GM21390 (cell line): ENCODE data around the gene SLC22A23.

Source experiments
- ATAC-seq: cut with Tn5 transposase; IDR thresholded peaks from one replicate; pipeline ENCODE4 v1.9.1; 2021; ENCODE audit not compliant: unreplicated experiment

The SLC22A23 gene

DNA sequence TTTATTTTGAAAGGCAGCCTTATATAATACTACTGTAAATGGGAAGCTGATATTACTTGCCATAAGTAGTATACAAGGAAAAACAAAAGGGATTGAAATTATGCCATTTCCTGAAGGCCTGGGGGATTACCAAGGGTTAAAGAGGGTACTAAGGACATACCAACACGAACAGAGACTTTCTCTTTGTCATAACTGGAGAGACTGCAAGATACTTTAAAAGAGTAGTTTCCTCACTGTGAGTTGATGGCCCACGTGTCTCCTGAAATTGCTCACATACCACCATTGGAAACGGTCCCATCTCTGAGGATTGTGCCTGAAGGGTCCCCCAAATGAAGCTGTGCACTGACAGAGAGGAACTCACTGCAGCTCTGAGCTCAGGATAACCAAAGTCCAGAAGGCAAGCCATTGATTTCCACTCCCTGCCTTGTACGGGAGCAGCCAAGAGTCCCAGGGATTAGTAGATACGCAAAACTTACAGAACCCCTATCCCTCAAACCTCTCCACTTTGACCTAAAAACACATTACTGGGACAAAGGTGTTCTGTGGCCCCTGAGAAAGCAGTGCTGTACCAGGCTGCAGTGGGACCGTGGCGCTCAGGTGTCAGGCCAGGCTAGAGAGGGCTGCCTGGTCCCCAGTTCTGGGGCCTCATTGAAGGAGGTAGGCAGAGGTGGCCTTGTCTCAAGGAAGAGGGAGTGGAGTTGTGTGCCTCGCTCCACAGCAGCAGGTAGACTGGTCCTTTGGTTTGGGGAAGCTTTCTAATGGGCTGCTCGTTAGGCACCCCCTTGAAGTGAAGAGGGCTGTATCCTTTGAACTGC lies 182.9 kb downstream of the SLC22A23 start:
- no peak for ATAC-seq

DNA sequence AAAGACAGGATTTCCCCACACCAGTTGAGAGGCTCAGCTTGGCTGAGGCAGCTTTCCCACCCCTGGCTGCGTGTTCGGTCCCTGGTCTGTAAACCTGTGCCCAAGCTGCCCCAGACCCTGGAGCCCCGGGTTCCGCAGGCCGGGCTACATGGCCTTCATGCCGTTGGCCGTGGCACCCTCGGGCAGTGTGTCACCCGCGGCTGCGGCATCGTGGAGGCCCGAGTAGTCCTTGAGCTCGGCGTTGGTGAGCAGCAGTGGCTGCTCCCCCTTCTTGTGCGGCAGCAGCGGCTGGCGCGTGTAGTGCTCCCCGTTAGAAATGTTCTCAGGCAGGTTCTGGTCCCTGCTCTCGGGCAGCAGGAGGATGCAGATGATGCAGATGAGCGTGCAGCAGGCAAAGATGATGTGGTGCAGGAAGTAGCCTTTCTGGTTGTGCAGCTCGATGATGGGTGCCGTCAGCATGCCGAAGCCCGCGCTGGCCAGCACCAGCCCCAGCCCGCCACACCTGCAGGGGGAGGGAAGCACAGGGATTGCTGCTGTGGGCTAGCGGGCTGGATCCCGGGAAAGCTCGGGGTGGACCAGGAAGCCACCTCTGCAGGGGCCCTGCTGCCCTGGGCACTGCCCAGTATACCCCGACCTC lies 183.8 kb downstream of the SLC22A23 start:
- no peak for ATAC-seq

DNA sequence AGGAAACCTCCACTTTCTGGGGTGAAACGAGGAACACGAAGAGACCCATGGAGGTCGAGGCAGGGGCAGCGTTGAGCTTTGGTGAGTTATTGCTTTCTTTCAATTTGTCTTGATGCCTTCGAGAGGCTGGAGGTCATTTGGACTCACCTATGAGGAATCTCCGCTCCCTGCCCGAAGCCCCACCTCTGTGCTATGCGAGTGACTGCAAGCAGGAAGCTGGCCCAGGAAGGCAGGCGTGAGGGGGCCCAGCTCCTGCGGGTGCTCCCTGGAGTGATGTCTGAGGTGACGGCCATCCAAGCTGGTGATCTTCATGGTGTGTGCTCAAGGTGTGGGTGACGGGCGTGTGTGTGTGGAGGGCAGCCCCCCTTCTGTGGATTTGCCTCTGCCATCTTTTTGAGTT lies 185.1 kb downstream of the SLC22A23 start:
- ATAC-seq: no peak

DNA sequence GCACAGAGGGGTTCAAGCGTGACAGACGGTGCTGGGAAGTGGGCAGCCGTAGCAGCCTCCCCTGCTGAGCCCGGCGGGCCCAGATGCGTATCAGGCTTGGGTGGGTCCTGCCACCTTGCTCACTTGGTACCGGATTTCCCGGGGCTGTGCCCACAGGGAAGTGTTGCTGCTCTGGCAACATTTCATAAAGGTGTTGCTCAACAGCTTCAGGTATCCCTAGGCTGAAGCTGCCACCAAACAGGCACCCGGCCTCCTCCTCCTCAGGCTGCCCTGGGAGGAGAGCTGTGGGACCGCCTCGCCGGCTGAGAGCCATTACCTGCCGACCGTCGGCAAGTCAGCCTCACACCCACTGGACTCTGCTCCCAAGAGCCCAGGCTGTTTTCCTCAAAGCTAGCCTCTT lies 186.6 kb downstream of the SLC22A23 start:
- no peak for ATAC-seq

DNA sequence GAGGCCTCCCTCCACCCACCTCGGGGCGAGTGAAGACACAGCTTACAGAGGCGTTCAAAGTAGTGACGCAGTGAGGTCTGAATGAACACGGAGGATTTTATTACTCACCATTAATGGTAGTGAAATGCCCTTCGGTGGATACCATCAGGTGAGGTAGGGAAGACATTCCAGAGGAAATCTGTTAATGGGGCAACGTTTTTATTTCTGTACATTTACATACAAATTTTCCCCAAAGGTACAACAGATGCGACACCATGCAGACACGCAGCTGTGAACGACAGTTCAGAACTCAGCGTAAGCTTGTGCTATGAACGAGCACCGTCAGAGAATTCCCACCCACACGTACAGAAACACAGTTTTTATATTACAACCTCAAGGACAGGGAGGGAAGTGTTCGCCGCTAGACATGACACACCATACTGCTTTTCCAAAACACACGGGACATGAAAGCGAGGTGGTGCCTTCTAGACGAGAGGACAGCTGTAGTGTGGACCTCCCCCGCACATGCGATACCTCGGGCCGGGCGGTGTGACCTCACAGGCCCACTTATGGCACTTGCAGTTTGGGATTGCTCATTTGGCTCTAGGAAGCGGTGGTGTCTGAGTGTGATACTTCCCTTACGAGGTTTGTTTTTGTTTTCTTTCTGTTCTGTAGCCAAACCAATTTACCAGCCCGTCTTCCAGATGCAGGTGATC lies 187.4 kb downstream of the SLC22A23 start:
- no peak for ATAC-seq

DNA sequence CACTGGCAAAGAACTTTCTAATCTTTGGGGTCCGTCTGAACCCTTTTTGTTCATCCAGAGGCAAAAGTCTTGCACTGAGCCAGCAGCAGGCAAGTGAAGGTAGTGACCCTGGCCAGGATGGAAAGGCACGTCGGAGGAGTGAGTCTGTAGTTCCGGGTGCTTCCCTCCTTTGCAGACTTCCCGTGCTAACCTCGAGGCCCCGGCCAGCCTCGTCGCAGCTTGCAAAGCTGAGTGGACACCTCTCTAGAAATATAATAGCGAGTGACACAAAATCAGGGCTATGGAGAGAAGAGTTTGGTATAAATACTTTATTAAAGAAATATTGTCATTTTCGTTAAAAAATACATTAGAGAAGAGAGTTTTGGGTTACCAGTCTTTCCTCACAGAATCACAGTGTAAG lies 188.2 kb downstream of the SLC22A23 start:
- ATAC-seq: no peak

DNA sequence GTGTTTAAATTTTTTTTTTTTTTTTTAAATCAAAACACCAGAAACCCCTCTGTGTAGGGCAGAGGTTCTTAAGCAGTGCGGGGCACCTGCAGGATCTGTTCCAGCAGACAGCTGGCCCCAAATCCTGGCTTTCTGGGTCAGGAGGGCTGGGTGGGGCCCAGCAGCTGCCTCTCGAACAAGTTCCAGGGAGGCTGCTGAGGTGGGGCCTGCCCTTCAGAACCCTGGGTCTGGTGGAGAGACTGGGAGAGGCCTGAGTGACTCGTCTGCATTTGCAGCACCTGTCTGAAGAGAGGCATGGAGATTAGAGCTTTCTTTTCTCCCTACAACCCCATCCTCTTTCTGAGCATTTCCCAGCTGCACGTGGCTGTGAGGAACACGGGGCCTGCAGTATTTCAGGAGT lies 189.7 kb downstream of the SLC22A23 start:
- ATAC-seq: no peak

DNA sequence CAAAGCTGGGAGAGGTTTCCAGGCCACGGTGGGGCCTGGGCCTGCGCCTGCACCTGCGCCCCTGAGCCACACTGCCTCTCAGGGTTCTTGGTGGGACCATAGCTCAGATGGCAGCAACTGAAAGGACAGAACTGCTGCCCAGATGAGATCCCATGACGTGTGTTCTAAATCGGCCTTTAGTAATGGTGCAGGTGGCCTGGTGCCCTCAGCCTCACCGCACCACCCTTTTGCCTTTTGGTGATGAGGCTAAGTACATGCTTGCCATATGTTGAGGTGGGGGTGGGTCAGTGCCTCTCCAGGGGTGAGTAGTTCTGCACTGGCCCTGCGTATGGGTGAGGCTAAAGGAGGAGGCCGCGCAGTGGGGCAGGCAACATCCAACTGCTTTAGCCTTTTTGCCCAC lies 190.7 kb downstream of the SLC22A23 start:
- no peak for ATAC-seq

DNA sequence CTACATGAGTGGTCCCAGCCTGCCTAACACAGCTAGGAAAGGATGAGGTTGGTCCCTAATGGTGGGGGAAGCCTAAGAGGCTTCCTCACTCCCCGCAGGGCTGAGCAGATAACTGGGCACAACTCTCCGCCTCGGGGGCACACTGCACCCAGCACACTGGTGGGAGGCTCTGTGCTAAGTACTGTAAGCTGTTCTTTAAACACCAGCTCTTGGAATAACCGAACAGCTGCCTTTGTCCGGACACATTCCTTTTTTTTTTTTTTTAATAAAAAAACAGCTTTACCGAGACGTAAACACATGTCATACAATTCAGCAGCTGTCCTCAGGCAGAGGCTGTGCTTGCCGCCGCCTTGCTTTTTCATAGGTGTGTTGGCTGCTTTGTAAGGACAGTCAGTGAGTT lies 191.2 kb downstream of the SLC22A23 start:
- ATAC-seq: no peak

DNA sequence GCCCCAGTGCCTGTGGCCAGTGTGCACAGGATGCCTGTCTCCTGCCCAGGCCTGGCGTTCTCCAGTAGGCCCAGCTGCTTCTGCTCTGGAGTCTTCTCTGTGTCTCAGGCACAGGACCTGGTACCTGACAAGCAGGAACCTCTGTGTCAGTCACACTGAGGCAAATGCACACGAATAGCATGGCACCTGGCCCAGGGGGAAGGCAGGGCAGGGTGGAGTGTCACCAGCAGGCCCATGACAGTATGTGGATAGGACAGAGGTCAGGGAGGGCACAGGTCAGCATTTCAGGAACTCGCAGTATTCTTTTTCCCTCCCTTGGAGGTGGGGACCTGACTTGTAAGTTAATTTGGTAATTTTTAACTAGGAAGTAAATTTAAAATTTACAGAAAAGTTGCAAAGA lies 192.5 kb downstream of the SLC22A23 start:
- ATAC-seq: no peak

DNA sequence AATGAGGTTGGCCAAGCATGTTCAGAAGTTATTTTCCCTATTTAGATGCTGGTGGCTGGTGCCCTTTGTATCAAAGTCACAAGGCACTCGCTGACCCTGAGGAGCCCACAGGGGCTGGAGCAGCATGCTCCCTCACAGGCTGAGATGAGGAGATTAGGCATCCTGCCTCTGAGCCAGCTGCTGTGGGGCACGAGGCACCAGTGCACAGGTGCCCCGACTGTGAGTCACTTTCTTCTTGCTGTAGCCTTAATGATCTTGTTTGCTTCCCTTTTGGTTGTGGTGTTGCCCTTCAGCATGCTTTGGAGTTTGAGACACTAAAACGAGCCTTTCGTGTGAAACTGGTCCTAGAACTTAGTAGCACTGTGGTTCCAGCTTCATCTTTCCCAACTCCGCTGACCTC lies 193.8 kb downstream of the SLC22A23 start:
- no peak for ATAC-seq

DNA sequence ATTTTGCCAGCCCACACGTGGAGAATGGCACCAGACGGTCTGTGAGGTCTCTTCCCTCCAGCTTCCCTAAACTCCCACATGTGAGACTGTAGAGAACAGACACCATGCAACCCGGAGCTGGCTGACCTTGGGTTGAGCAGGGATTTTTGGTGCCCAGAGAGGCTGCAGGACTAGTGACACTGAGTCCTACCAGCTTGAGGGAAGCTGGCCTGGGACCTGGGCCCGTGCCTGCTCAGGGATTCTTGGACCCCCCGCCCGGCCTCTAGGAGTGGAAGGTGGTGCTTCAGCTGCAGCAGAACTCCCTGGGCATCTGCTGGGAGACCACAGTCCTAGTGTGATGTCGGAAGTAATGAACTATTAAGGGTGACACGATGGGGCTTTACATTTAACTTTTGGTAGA lies 194.9 kb downstream of the SLC22A23 start:
- no peak for ATAC-seq

DNA sequence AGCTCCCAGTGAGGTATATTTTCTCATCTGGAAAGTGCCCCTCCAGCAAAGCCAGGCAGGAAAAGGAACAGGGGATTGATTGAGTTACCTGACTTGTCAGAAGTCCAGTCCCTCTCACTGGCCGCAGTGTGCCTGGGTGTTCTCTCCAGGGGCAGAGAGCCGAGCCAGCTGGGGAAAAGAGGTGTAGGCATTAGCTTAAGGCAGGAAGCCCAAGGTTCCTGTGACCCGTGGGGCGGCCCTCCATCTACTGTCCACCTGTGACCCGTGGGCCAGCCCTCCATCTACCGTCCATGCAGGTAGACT lies 195.4 kb downstream of the SLC22A23 start:
- ATAC-seq: no peak

DNA sequence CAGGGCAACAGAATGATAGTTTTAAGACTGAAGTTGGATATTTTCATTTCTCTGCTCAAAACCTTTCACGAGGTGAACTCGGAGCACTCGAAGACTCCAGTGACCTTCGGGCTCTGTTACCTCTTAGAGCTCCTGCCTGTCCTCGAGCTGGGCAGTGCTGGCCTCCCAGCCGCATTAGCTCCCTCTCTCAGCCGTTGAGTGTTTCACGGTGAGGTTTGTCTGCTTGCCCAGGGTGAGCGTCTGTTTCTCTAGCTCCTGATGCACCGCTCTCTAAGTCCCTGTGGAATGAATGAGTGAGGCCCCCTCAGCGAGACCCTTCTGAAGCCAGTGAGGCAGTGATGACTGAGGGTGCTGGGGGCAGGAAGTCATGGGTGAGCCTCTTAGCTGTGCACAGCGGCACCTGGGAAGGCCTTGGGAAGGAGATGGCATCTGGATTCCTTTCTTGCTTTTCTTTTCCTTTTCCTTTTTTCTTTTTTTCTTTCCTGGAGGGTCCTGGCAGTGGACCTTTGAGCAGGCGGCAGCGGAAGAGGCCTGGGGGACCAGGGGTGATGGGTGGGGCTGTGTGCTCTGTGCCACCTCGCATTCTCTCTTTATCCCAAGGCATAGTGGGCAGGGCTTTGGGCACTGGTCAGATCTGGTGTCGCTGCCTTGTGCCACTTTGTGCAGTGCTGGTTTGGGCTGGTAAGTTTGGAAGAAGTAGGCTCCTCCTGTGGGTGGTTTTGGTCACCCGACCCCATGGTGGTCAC lies 195.9 kb downstream of the SLC22A23 start:
- no peak for ATAC-seq

DNA sequence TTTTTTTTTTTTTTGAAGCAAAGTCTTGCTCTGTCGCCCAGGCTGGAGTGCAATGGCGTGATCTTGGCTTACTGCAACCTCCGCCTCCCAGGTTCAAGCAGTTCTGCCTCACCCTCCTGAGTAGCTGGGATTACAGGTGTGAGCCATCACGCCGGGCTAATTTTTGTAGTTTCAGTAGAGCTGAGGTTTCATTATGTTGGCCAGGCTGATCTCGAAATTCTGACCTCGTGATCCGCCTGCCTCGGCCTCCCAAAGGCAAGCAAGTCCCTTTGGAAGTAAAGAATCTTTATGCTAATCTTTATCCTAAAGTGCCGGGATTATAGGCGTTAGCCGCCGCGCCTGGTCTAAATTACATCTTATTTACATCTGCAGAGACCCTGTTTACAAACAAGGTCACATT lies 196.6 kb downstream of the SLC22A23 start:
- ATAC-seq: no peak

DNA sequence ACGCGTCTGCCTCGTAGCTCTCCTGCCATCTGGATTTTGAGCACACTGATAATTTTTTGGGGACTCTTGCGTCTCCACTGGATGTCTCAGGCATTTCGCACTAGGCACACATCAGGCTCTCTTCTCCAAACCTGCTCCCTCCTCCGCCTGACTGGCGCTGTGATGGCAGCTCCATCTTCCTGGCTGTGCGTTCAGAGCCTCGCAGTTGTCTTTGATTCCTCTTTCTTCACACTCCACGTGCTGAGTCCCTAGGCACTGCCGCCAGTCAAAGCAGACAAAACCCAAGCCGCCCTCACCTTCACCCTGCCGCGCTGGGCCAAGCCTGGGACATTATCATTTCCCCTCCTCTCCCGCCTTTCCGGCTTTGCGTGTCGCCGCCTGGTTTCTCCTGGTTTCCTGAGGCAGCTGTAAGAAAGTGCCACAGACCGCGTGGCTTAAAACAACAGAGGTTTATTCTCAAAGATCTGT lies 197.3 kb downstream of the SLC22A23 start:
- peak; percentile 34 for ATAC-seq

DNA sequence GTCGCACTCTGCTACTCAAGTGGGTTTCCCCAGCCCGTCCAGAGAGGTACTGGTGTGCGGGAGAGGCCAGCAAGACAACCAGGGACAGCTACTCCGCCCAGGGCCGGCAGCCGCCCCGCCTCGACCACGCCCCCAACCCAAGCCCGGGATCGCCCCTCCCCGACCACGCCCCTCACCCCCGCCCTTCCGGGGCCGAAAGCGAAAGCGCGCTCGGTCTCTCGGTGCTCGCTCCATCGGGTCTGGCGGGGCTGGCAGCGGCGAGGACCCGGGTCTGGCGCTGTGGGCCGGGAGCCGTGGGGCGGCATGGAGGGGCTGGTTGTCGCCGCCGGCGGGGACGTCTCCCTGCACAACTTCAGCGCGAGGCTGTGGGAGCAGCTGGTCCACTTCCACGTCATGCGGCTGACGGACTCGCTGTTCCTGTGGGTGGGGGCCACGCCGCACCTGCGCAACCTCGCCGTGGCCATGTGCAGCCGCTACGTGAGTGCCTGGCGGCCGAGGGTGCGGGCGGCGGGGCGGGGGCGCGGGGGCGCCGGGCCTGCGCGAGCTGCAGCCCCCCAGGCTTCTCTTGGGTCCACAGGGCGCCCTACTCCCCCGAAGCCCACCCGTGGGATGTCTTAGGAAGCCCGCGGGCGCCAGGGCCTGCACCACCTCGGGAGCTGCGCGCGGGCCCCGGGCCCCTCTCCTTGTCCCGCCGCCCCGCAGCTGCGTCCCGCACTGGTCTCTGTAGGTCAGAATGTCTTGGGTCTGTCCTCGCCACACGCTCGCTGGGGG lies 197.9 kb downstream of the SLC22A23 start, which contains the start of gene PSMG4:
PSMG4 (plus strand) TSS at position 228 of the 771 bp plus-strand sequence; CDS start at position 304, 76 bp downstream.
- ATAC-seq: peak; percentile 64

DNA sequence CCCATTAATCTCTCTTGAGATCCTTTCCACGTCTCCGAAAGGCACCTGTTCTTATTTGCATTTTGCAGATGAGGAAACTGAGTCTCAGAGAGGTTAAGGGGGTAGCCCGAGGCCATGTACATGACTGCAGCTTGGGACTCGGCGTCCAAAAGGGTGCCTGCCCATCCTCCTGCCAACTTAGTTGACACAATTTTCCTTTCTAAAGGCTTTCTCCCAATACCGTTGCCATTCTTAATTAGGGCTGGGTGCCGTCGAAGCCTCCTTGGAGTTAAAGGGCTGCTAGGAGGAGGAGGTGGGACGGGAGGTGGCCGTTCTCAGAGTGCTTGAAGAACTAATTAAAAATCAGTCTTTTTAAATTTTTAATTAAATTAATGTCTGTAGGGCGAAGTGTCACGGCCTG lies 198.6 kb downstream of the SLC22A23 start:
- no peak for ATAC-seq

DNA sequence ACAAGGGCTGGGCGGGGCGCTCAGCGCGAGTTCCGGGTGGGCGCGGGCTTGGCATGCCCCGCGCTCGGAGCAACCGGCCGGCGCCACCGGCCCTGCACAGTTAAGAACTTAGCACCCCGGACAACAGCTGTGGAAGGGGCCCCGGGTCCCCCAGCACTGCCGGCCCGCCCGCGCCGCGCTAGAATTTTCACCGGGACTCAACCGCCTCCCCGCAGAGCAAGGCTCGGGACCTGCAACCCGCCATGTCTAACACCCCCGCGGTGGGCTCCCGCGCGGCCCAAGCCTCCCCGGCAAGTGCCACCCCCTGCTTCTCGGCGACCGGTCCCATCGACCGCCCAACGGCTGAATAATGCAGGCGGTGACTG lies 203.3 kb downstream of the SLC22A23 start:
- no peak for ATAC-seq

DNA sequence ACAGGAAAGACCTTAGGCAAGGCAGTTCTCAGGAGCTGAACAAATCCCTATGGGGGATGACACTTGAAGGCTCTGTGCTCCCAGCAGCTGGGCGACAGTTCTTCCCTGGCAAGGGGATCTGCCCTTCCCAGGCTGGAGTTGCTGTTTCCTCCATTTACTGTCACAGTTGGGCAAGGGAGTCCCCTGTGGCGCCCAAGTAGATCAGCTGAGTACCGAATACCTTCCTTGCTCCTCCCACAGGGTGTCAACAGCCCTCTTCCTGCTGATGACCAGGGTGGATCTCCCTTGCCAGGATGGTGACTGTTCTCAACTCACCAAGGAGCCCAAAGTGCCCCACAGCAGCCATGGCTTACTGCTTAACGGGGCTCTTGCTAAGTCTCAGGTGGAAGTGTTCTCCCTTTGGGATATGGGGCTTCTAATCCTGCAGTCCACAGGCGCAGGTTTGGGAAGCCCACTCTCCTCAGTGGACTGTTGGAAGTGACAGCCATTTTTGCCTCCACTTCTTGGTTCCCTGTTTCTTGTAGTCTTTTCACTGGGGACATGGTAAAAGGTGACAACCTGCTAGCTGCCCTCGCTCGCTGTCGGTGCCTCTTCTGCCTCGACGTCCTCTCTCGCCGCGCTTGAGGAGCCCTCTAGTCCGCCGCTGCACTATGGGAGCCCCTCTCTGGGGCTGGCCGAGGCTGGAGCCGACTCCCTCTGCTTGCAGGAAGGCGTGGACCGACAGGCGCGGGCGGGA lies 203.8 kb downstream of the SLC22A23 start:
- no peak for ATAC-seq
